Nucleus accumbens (tissue), 56 donors: ENCODE measurements around the gene ZEB1.

Experiments
- DNase-seq, 56 donors: peaks; one replicate each; lab custom pipeline; 2025; lab: John Stamatoyannopoulos, UW

The ZEB1 gene

GRCh38 chr10:31574577-31574976 is 255.6 kb downstream of the ZEB1 start:
- DNase-seq, result no peak

- no peak for DNase-seq
These were observed 259.3 kb downstream of the ZEB1 start for GRCh38 chr10:31578181-31578852.

DNA sequence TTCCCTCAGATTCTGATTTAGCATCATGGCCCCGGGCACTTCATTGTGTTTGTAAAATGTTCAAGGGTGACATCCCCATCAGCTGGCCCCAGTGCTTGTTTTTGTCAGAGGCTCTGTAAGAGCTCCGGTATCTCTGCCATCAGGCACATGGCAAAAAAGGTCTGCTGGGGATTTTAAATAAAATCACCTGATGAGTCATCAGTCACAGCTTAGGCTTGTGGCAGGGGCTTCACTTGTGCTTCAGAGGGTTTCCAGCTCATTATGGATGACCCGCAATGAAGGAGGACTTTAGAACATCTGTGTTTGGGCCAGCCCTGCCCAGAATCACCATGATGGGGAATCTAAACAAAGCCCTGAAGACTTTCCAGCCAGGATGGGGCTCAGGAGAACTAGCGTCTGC is 259.9 kb downstream of the ZEB1 start:
- no peak for DNase-seq
